ENCODE data around the gene NCSTN. TPM values are rescaled to one million over a fixed set of nuclear protein-coding genes. Genes with fewer than 3 reads are reported as not detected.
"Not testable (repeated sequence)": the region's sequence is repeated elsewhere in the genome, so short reads cannot be mapped to it uniquely, and the experiment has no call there.

Gene NCSTN
- total and polyA plus RNA-seq, 9 of the 15 experiments (the other 6 are each of a cell fraction or from before 2014, with no cell fraction given), result 21.3 to 91.1 (median 57.9) TPM

GRCh38 chr1:160384812-160385211, 41.6 kb downstream of the NCSTN start:
- TF ChIP-seq ZNF146 (CRISPR knock-in tag; IDR thresholded peaks at IDR 0.05; ENCODE audit: unreplicated experiment) (peak; percentile 94), KDM1A (IDR thresholded peaks at IDR 0.05) (peak in 1 of 2 experiments; percentile 37; a peak in 1 of 4 replicates), BCOR (IDR thresholded peaks at IDR 0.05) (peak; percentile 64), RBM25 (IDR thresholded peaks at IDR 0.05; ENCODE audit: low read depth, low read length, severe bottlenecking) (peak; percentile 10)
- H3K4me1 ChIP-seq (replicated peaks in 1 of 2; ENCODE audit: control insufficient read depth in 2 of 2, insufficient read depth in 2 of 2, low read length in 2 of 2); H3K9me1 ChIP-seq (ENCODE audit: control insufficient read depth, insufficient read depth, low read length); CTCF ChIA-PET (ENCODE audit: low intra/inter-chr PET ratio); H3K36me3 ChIP-seq (ENCODE audit: control insufficient read depth, insufficient read depth, low read length); DNase-seq (ENCODE audit: extremely low read depth in 1 of 4, low spot score in 3 of 4); H3K27ac ChIP-seq (ENCODE audit: extremely low read depth, low read depth, low read length); H3K4me3 ChIP-seq; FAIRE-seq; H3K9ac ChIP-seq (ENCODE audit: insufficient read depth in 1 of 2, low read depth in 2 of 2, low read length in 2 of 2); POLR2A ChIA-PET; H3K9me3 ChIP-seq (replicated peaks; ENCODE audit: control insufficient read depth, insufficient read depth, low read depth, low read length); BruUV-seq (replicated peaks); H2AFZ ChIP-seq (ENCODE audit: low read depth, low read length); H3K79me2 ChIP-seq (ENCODE audit: control insufficient read depth, insufficient read depth, low read length); H4K20me1 ChIP-seq (replicated peaks; ENCODE audit: control insufficient read depth, insufficient read depth, low read length); H3K27me3 ChIP-seq (ENCODE audit: control insufficient read depth in 2 of 2, insufficient read depth in 2 of 2, low read length in 2 of 2); in situ Hi-C loops (cut with MboI); intact Hi-C loops (cut with micrococcal nuclease); H3K4me2 ChIP-seq (ENCODE audit: insufficient read depth, low read length); ATAC-seq: not testable (repeated sequence)
- WGBS (ENCODE audit: insufficient coverage, low coverage, missing lambda C conversion rate), result 71% methylated on average over 2 of the region's 2 CpGs

- H3K27me3 ChIP-seq (ENCODE audit: control insufficient read depth in 2 of 2, insufficient read depth in 2 of 2, low read length in 2 of 2); H3K79me2 ChIP-seq (ENCODE audit: control insufficient read depth, insufficient read depth, low read length); CTCF ChIA-PET (ENCODE audit: low intra/inter-chr PET ratio); H3K27ac ChIP-seq (ENCODE audit: extremely low read depth, low read depth, low read length); ATAC-seq; POLR2A ChIA-PET; DNase-seq (ENCODE audit: extremely low read depth in 1 of 4, low spot score in 3 of 4); H2AFZ ChIP-seq (ENCODE audit: low read depth, low read length); H3K9me1 ChIP-seq (ENCODE audit: control insufficient read depth, insufficient read depth, low read length); FAIRE-seq; H3K4me3 ChIP-seq; H3K36me3 ChIP-seq (ENCODE audit: control insufficient read depth, insufficient read depth, low read length); H3K9me3 ChIP-seq (replicated peaks; ENCODE audit: control insufficient read depth, insufficient read depth, low read depth, low read length); H3K4me1 ChIP-seq (replicated peaks in 1 of 2; ENCODE audit: control insufficient read depth in 2 of 2, insufficient read depth in 2 of 2, low read length in 2 of 2); H4K20me1 ChIP-seq (replicated peaks; ENCODE audit: control insufficient read depth, insufficient read depth, low read length); BruUV-seq (replicated peaks); H3K4me2 ChIP-seq (ENCODE audit: insufficient read depth, low read length); in situ Hi-C loops (cut with MboI); H3K9ac ChIP-seq (ENCODE audit: insufficient read depth in 1 of 2, low read depth in 2 of 2, low read length in 2 of 2); intact Hi-C loops (cut with micrococcal nuclease): not testable (repeated sequence)
- WGBS (ENCODE audit: insufficient coverage, low coverage, missing lambda C conversion rate), result 1% methylated on average over 4 of the region's 4 CpGs
- peak; percentile 76 for TF ChIP-seq ZNF354B (CRISPR knock-in tag; IDR thresholded peaks at IDR 0.05)
- peak; percentile 98 for TF ChIP-seq ZNF507 (tag; conservative IDR thresholded peaks at IDR 0.05)
Measured at GRCh38 chr1:160388406-160388805, 45.2 kb downstream of the NCSTN start.
